H1 (cell line): Measurements from ENCODE around the gene IRAK3. TPM values are rescaled to one million over a fixed set of nuclear protein-coding genes. Genes with fewer than 3 reads are reported as not detected.

Experiments
- CTCF ChIP-seq, 3 experiments: IDR thresholded peaks; 1 replicate in 2 of 3; 2 replicates in 1 of 3; pipeline versions ENCODE4 v1.5.1 to v1.6.1; 2011; ENCODE audit warnings: low read length in 3 of 3, mild to moderate bottlenecking in 3 of 3, inconsistent platforms in 2 of 3, low read depth in 1 of 3, moderate library complexity in 1 of 3; ENCODE audit not compliant: insufficient read depth in 1 of 3; ENCODE audit errors: control extremely low read depth in 1 of 3
- GTF2F1 ChIP-seq: IDR thresholded peaks from 2 replicates; pipeline ENCODE4 v1.6.1; 2012; ENCODE audit warnings: low read depth, low read length, improper control_type of control experiment, borderline replicate concordance
- KDM5A ChIP-seq: fragments of 200-600 bp; IDR thresholded peaks from 2 replicates; pipeline ENCODE4 v1.7.1; 2012; ENCODE audit warnings: mild to moderate bottlenecking, low read length, inconsistent platforms, mixed read lengths
- NRF1 ChIP-seq: IDR thresholded peaks from 2 replicates; pipeline ENCODE4 v1.6.1; 2011; ENCODE audit warnings: mild to moderate bottlenecking, low read depth, low read length, improper control_type of control experiment
- RAD21 ChIP-seq, 2 experiments: IDR thresholded peaks in 1 of 2; conservative IDR thresholded peaks in 1 of 2; 2 replicates each; pipeline ENCODE4 v1.6.1; 2011; ENCODE audit warnings: low read depth in 2 of 2, low read length in 2 of 2, improper control_type of control experiment in 1 of 2, inconsistent platforms in 1 of 2, mild to moderate bottlenecking in 1 of 2, moderate library complexity in 1 of 2
- TEAD4 ChIP-seq: IDR thresholded peaks from 2 replicates; pipeline ENCODE4 v1.6.1; 2012; ENCODE audit warnings: low read depth, low read length, inconsistent platforms, mixed read lengths
- polyA plus RNA-seq, 7 experiments: library from polyadenylated mRNA; depleted of rRNA in 3 of 7; stranded (reverse) in 5 of 7; unstranded in 2 of 7; fragments of >200 nt in 5 of 7; fragments of 200-250 nt in 2 of 7; gene quantifications; 1 replicate in 5 of 7; 2 replicates in 1 of 7; 4 replicates in 1 of 7; pipeline versions ENCODE4 v1.2.1 to v1.2.3, GENCODE V29; 2011 to 2013; ENCODE audit warnings: missing spikeins in 2 of 7, mixed read lengths in 2 of 7
- total RNA-seq: library from RNA; stranded (reverse); fragmentation: NEBNext Ultra II Directional; extraction: Animal tissue kit (Norgen Biotek cat#: 25700); gene quantifications from 2 replicates; pipeline ENCODE4 v1.2.1, GENCODE V29; 2021
- TF ChIP-seq, protein P1 (sequence below): IDR thresholded peaks from 2 replicates; pipeline ENCODE4 v1.6.1; 2012; ENCODE audit warnings: inconsistent platforms
- TF ChIP-seq, protein P2 (sequence below): IDR thresholded peaks from 2 replicates; pipeline ENCODE4 v1.6.1; 2011; ENCODE audit warnings: low read depth, mild to moderate bottlenecking, low read length; ENCODE audit not compliant: insufficient read depth

IRAK3 gene
- total and polyA plus RNA-seq, 2 of the 8 experiments (the other 6 are each of a cell fraction or from before 2014, with no cell fraction given) = 0.51 to 2.2 TPM

DNA sequence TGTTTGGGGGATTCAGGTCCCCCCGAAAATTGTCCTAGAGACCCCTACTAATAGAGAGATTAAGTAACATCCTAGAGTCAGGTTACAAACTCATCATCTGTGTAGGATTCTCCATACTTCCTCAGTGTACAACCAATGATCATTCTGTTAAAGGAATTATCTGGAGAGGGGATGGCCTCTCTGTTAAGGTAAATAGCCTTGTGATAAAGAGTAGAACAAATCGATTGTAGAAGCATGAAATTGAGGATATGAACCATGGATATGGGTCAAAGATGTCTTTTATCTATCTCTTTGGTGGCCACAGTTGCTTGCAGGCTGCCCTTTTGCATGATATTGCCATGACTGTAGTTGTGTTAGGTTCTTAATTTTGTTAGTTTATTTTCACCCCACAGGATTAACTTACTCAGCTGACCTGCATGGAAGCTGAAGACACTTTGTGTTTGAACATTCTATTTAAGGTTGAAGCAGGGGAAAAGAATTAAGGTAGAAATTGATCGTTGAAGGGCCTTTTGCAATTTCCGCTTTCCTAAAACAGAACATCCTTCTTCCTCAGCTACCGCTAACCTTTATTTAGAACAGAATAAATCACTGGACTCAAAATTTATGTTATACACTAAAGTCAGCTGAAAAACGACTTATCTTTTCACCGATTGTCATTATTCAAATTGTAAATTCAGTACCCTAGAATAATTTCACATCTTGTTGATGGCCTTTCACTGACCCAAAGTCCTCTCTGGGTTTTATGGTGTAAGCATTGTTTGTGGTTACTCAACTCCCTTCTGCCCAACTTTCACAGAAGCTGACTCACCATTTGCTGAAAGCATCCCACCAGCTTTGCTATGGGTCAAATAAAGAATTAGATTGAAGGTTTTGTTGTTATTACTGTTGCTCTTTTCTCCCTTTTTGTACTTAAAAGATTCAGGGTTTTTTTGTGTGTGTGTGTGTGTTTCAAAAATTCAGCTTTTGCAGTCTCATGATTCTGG, 52.3 kb downstream of the IRAK3 start (continued):
- TF ChIP-seq, protein P1, sequence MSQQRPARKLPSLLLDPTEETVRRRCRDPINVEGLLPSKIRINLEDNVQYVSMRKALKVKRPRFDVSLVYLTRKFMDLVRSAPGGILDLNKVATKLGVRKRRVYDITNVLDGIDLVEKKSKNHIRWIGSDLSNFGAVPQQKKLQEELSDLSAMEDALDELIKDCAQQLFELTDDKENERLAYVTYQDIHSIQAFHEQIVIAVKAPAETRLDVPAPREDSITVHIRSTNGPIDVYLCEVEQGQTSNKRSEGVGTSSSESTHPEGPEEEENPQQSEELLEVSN = no peak
- no peak for TF ChIP-seq TEAD4
- no peak for TF ChIP-seq NRF1
- no peak for TF ChIP-seq RAD21 (IDR thresholded peaks at IDR 0.05 in 1 of 2, conservative IDR thresholded peaks at IDR 0.05 in 1 of 2; ENCODE audit: low read depth in 2 of 2, low read length in 2 of 2)
- TF ChIP-seq CTCF (IDR thresholded peaks at IDR 0.05; ENCODE audit: control extremely low read depth in 1 of 3, insufficient read depth in 1 of 3, low read depth in 1 of 3, low read length in 3 of 3) = no peak
- TF ChIP-seq, protein P2, sequence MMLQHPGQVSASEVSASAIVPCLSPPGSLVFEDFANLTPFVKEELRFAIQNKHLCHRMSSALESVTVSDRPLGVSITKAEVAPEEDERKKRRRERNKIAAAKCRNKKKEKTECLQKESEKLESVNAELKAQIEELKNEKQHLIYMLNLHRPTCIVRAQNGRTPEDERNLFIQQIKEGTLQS = no peak
- TF ChIP-seq KDM5A = no peak
- TF ChIP-seq GTF2F1 = no peak
- TF ChIP-seq, all 59 proteins: peak for 0
